GM10266 (cell line): Measurements from ENCODE around the gene ZNF185.
"Not testable (repeated sequence)": the region's sequence is repeated elsewhere in the genome, so short reads cannot be mapped to it uniquely, and the experiment has no call there.

Experiments
- DNase-seq: peaks from one replicate; pipeline ENCODE4 v3.0.0; 2012; ENCODE audit errors: extremely low spot score
- TF ChIP-seq, protein P1 (sequence below): IDR thresholded peaks from 2 replicates; pipeline ENCODE4 v1.5.1; 2012; ENCODE audit warnings: mild to moderate bottlenecking, low read depth; ENCODE audit not compliant: control insufficient read depth, insufficient read depth; ENCODE audit errors: missing control alignments

ZNF185 gene

DNA sequence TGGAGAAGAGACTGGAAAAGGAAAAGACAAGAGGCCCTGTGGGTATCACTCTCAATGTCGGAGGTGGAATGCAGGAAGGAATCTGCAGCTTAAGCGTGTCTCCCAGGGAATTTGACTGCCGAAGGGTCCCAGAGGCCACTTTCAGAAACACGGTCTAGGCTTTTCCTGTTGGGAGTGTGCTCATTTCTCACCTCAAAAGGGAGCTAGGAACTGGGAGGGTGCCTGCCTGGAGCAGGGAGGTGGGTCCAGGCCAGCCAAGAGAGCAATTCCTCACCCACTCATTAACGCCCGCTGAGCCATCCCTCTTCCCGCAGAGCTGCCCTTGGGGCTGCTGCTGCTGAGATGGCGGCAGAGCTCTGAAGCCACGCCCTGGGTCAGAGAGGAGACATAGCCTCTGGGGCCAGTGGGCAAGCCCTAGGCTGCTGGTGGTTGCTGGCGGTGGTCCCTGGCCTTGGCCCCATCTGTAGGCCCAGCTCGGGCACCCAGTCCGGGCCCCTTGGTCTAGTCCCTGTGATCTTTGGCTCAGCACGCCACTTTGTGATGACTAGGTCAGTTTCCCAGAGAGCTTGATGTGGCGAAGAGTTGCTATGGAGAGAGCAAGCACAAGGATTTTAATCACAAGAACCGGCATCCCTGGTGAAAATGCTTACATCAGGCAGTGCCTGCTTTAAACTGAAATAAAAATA lies 4.1 kb downstream of the ZNF185 start:
- no peak for DNase-seq
- TF ChIP-seq, protein P1, sequence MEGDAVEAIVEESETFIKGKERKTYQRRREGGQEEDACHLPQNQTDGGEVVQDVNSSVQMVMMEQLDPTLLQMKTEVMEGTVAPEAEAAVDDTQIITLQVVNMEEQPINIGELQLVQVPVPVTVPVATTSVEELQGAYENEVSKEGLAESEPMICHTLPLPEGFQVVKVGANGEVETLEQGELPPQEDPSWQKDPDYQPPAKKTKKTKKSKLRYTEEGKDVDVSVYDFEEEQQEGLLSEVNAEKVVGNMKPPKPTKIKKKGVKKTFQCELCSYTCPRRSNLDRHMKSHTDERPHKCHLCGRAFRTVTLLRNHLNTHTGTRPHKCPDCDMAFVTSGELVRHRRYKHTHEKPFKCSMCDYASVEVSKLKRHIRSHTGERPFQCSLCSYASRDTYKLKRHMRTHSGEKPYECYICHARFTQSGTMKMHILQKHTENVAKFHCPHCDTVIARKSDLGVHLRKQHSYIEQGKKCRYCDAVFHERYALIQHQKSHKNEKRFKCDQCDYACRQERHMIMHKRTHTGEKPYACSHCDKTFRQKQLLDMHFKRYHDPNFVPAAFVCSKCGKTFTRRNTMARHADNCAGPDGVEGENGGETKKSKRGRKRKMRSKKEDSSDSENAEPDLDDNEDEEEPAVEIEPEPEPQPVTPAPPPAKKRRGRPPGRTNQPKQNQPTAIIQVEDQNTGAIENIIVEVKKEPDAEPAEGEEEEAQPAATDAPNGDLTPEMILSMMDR: no peak

DNA sequence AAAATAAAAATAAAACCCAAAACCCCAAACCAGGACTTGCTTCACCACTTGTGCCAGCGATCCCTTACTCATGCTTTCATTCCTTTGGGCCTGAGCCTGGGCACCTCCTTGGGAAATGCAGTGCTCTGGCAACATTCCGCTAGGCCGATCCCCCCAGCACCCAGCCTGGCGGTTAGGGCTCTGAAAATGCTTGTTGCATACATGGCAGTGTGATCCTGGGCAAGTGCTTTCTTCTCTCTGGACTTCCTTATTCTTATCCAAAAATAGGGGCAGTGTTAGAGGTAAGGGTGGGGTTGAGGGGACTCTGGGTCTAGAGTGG lies 4.6 kb downstream of the ZNF185 start:
- no peak for DNase-seq
- TF ChIP-seq, protein P1: no peak

DNA sequence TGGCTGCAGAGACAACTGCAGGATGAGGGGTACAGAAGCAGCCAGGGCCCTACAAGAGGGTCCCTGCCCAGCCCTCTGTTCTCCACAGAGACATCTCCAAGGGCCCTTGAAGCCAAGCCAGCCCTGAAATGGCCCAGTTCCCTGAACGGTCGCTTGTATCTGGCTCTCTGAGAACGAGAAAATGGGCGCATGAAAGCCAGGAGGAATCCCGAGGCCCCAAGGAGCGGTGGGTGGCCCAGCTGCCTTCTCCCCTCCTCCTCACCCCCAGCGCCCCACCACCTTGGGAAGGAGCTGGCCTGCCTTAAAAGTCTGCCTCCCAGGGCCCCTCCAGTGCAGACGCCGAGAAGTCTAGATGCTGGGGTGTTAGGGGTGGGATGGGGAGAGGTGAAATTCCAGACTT lies 5.7 kb downstream of the ZNF185 start:
- TF ChIP-seq, protein P1: no peak
- DNase-seq: no peak

DNA sequence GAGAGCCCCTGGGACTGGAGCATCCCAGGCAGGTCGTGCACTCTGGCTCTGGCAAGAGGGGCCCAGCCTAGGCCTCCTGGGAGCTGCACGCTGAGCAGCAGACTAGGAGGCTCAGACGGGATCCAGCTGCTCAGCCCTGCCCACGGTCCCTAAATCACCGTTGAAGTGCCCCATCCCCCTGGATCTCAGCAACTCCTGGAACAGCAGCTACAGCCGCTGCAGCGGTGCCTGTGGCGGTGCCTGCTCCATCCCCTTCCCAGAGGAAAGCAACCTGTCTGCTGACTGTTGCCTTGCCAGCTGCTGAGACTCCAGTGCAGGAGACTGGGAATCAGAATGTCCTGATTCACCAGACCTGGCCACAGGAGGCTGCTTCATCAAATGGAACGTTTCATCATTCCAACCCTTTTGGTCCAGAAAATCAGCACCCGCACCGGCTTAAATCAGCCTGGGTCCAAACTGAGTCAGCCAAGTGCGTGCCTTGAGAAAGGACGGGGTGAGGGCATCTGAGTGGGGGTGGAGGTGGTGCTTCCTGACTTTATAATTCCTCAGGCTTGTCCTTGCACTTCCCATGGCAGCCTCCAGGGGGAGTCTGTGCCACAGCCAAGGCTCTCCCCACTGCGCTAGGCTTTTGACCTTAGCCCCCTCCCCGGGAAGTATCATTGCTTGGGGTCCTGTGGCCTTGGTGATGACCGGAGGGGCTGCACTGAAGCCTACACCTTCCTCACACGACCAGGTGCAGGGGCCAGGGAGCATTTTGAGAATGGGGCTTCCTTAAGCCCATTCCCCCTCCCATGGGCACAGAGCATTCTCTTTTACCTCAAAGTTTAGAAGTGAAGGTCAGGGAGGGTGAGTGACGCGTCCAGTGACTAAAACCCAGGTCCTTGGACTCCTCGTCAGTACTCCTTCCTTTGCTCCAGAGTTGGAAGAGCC lies 6.5 kb downstream of the ZNF185 start:
- DNase-seq: peak; percentile 53
- TF ChIP-seq, protein P1: peak; percentile 65

DNA sequence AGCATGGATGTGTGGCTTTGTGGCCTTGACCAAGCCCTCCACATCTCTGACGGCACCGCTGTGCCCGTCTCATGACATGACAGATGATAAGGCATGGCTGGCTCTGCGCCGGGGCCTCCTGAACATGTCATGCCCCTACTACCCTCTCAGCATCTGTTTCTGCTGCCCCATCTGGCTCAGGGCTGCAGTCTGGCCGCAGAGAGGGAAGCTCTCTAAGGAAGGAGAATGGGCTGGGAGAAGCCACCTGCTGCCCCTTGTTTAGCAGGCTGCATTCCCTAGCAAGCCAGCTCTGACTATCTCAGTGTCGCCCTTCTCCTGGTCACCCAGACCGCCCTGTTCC lies 7.2 kb downstream of the ZNF185 start:
- no peak for DNase-seq
- TF ChIP-seq, protein P1: no peak

DNA sequence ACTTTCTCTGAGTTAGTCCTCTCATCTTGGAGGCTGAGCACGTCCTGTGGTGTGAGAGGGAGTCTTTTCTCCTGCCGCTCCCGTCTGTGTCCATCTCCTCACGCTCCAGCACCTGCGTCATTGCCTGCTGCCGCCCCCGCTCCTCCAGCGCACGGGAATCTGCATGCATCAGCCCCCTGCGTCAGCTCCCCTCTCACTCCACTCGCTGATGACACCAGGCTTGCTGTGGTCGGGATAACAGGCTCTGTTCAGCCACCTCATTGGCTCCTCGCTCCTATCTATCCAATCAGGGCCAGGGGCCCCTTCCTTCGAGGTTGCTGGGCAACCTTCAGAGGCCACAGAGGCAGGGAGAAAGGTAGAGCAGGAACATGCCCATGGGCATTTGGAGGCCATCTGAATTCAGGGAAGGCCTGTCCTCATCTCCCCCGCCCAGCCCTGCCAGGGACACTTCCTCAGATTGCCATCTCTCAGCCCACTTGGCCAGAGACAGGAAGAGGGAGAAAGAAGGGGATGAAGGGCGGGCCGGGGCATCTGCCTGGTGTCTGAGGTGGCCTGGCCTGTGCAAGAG lies 9.3 kb downstream of the ZNF185 start:
- TF ChIP-seq, protein P1: no peak
- no peak for DNase-seq

DNA sequence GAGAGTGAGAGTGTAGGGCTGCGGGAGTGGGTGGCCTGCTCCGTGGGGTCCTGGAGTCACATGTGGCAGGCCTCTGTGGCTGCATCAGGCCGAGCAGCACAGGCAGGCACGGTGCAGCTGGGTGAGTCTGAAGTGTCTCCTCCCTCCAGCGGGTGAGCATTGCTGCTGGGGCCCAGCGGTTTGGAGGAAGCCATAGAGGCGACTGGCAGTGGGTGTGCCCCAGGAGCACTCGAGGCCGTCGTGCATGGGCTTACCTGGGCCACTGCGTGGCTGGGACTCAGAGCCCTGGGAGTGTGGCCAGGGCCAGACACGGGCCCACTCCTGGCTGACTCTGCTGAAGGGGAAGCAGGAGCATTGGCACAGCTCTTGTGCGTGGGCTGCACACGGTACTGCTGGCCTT lies 10.6 kb downstream of the ZNF185 start:
- no peak for DNase-seq
- TF ChIP-seq, protein P1: no peak

DNA sequence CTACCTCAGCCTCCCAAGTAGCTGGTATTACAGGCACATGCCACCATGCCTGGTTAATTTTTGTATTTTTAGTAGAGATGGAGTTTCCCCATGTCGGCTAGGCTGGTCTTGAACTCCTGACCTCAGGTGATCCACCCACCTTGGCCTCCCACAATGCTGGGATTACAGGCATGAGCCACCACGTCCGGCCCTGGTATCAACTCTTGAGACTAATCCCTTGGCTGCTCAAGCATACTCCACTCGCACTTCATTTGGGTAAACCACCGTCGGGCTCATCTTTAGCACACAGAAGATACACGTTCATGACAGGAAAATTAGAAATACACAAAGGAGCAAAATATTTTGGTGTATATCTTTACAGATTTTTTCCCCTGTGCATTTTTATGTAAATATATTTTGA lies 12.2 kb downstream of the ZNF185 start:
- DNase-seq: not testable (repeated sequence)
